ENCODE measurements around the gene MPRIP. TPM values are rescaled to one million over a fixed set of nuclear protein-coding genes. Genes with fewer than 3 reads are reported as not detected.
A peak's percentile ranks its signal among the peaks of the same experiment; 100 is the strongest.

The MPRIP gene
- total RNA-seq, 1 experiment from 2014 or later: 140 TPM

DNA sequence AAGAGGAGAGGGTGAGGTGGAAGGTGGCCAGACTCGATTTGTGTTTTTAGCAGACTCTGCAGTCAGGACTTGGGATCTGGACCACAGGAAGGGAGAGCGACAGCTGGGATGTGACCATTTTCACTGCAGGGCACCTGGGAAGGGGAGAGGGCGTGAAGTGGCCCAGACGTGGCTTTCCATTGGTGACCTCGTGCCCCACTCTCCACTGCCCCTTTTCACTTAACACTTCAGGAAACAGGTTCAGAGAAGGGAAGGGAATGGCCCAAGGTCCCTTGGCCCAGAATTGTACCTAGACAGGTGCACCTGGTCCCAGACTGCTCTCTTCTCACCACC, 22.9 kb upstream of the MPRIP start (continued):
- TF ChIP-seq, protein P1, sequence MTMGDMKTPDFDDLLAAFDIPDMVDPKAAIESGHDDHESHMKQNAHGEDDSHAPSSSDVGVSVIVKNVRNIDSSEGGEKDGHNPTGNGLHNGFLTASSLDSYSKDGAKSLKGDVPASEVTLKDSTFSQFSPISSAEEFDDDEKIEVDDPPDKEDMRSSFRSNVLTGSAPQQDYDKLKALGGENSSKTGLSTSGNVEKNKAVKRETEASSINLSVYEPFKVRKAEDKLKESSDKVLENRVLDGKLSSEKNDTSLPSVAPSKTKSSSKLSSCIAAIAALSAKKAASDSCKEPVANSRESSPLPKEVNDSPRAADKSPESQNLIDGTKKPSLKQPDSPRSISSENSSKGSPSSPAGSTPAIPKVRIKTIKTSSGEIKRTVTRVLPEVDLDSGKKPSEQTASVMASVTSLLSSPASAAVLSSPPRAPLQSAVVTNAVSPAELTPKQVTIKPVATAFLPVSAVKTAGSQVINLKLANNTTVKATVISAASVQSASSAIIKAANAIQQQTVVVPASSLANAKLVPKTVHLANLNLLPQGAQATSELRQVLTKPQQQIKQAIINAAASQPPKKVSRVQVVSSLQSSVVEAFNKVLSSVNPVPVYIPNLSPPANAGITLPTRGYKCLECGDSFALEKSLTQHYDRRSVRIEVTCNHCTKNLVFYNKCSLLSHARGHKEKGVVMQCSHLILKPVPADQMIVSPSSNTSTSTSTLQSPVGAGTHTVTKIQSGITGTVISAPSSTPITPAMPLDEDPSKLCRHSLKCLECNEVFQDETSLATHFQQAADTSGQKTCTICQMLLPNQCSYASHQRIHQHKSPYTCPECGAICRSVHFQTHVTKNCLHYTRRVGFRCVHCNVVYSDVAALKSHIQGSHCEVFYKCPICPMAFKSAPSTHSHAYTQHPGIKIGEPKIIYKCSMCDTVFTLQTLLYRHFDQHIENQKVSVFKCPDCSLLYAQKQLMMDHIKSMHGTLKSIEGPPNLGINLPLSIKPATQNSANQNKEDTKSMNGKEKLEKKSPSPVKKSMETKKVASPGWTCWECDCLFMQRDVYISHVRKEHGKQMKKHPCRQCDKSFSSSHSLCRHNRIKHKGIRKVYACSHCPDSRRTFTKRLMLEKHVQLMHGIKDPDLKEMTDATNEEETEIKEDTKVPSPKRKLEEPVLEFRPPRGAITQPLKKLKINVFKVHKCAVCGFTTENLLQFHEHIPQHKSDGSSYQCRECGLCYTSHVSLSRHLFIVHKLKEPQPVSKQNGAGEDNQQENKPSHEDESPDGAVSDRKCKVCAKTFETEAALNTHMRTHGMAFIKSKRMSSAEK (CRISPR knock-in tag; IDR thresholded peaks at IDR 0.05; ENCODE audit: borderline replicate concordance): no peak

DNA sequence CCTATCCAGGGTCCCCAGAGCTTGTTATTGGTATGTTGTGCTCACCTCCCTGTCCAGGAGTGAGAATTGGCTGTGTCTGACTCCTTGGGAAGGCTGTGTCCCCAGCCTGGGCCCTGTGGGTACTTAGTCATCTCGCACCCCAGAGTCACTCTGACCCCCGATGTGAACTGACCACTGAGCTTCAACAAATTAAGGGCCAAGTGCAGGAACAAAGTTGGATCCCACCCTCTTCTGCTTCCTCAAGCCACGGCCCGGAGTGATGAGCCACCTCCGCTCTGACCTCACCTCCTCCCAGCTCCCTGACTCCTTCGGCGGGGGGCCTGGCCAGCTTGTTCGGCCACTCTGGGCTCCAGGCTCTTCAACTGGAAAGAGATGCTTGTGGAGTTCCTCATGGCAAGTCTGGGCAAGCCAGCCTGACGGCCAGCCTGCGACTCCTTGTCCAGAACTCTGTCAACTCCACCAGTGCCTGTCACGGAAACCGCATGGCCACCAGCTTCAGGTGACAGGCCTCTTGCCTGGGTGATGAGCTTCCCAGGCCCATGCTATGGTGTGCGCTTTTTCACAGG, 22.3 kb upstream of the MPRIP start:
- H3K27me3 Mint-ChIP-seq (ENCODE audit: low read depth): peaks cover 2% of the 10 kb centered on the region; the same call in 1 of the 2 replicates
- ATAC-seq (no peak), DNase-seq (ENCODE audit: low spot score) (no peak)
- H3K27ac Mint-ChIP-seq: peak overlapping the region; percentile 26; the same call in 1 of the 2 replicates
- H3K9me3 Mint-ChIP-seq: peaks cover 6% of the 10 kb centered on the region
- no peak overlapping the region for H3K4me3 Mint-ChIP-seq
- ChIA-PET POLR2A (no interaction called here), CTCF (no interaction called here)
- TF ChIP-seq, protein P2, sequence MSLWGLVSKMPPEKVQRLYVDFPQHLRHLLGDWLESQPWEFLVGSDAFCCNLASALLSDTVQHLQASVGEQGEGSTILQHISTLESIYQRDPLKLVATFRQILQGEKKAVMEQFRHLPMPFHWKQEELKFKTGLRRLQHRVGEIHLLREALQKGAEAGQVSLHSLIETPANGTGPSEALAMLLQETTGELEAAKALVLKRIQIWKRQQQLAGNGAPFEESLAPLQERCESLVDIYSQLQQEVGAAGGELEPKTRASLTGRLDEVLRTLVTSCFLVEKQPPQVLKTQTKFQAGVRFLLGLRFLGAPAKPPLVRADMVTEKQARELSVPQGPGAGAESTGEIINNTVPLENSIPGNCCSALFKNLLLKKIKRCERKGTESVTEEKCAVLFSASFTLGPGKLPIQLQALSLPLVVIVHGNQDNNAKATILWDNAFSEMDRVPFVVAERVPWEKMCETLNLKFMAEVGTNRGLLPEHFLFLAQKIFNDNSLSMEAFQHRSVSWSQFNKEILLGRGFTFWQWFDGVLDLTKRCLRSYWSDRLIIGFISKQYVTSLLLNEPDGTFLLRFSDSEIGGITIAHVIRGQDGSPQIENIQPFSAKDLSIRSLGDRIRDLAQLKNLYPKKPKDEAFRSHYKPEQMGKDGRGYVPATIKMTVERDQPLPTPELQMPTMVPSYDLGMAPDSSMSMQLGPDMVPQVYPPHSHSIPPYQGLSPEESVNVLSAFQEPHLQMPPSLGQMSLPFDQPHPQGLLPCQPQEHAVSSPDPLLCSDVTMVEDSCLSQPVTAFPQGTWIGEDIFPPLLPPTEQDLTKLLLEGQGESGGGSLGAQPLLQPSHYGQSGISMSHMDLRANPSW (CRISPR knock-in tag; conservative IDR thresholded peaks at IDR 0.05; ENCODE audit: low read depth): no peak
- TF ChIP-seq KAT7 (CRISPR knock-in tag; IDR thresholded peaks at IDR 0.05; ENCODE audit: borderline replicate concordance): no peak
- no peak for TF ChIP-seq FOXJ3 (CRISPR knock-in tag; IDR thresholded peaks at IDR 0.05; ENCODE audit: borderline replicate concordance)
- no peak for TF ChIP-seq ZNF317 (CRISPR knock-in tag; IDR thresholded peaks at IDR 0.05; ENCODE audit: borderline replicate concordance, low read depth)
- H3K36me3 Mint-ChIP-seq: no peaks in the 10 kb centered on the region
- H3K4me1 Mint-ChIP-seq: peaks cover 8% of the 10 kb centered on the region

DNA sequence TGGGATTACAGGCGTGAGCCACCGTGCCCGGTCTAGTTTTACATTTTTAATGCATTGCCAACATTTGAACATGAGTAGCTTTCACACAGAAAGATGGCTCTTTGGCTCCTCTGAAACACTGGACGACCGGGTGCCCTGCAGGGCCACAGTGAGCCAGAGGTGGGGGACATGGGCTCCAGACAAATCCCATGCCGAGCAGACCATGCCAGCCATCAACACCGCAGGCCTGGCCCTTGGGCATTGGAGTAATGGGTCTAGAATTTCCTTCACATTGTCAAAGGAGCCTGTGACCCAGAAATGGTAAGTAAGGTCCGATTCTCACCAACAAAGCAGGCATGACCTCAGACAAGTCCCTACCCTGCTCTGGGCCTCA, 21.4 kb upstream of the MPRIP start:
- ChIA-PET CTCF (interaction anchor here (1.1 to 1.9 kb wide), 3 partner anchors 29 to 126 kb away, joined by 4 to 7 read pairs (median 5); no protein-coding TSS in a partner anchor), POLR2A (interaction anchor here (0.5 kb wide), 1 partner anchor 599 kb away, joined by 4 read pairs; no protein-coding TSS in a partner anchor)
- Mint-ChIP-seq H3K9me3 (peaks cover 6% of the 10 kb centered on the region), H3K36me3 (no peaks in the 10 kb centered on the region), H3K27me3 (ENCODE audit: low read depth) (peaks cover 2% of the 10 kb centered on the region; the same call in 1 of the 2 replicates), H3K4me3 (no peak overlapping the region), H3K4me1 (peaks cover 8% of the 10 kb centered on the region), H3K27ac (no peak overlapping the region)
- DNase-seq (ENCODE audit: low spot score) (no peak), ATAC-seq (no peak)
- TF ChIP-seq NFYB (CRISPR knock-in tag; conservative IDR thresholded peaks at IDR 0.05; ENCODE audit: low read depth) (no peak), KAT7 (CRISPR knock-in tag; IDR thresholded peaks at IDR 0.05; ENCODE audit: borderline replicate concordance) (no peak), FOXJ3 (CRISPR knock-in tag; IDR thresholded peaks at IDR 0.05; ENCODE audit: borderline replicate concordance) (no peak), RORB (CRISPR knock-in tag; IDR thresholded peaks at IDR 0.05) (no peak)
- TF ChIP-seq, protein P2 (CRISPR knock-in tag; conservative IDR thresholded peaks at IDR 0.05; ENCODE audit: low read depth): no peak
